ENCODE results near the gene BIVM. TPM values are rescaled to one million over a fixed set of nuclear protein-coding genes. Genes with fewer than 3 reads are reported as not detected.

BIVM gene
- total and polyA plus RNA-seq, 9 donors: 25.2 to 36.7 (median 29.3) TPM

DNA sequence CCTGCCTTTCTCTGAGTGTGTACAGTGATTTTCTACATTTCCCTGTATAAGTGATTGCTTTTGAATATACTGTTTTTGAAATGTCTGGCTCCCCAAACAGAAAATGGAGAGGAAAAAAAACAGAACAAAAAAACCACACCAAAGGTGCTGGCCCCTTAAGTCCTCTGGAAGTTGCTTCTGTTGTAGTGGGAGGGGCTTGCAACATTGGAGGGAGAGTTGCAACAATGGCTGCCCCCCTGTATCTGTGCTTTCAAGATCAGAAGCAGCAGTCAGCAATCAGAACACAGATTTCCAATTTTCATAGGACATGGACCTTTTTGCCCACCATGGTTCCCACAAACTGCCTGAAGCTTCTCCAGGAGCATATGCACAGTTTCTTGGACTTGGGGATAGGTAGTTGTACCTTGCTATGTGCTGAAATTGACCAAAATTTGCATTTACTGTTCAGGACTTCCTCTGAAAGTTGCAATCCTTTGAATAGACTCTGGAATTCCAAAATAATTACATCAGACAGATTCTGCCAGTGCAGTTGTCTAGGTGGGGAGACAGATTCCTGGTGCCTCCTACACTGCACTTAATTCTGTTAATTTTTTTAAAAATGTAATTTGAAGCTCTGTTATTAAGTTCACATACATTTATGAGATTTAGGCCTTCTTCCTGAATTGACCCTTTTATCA, 13.8 kb downstream of the BIVM start:
- peaks cover 16% of the 10 kb centered on the region for H3K36me3 ChIP-seq (ENCODE audit: control insufficient read depth, insufficient read depth, low read length)
- H3K27ac ChIP-seq (ENCODE audit: low read length): no peak overlapping the region
- no peak for DNase-seq
- H3K27me3 ChIP-seq (ENCODE audit: control insufficient read depth, insufficient read depth, low read length): no peaks in the 10 kb centered on the region
- peaks cover 9% of the 10 kb centered on the region for H3K9me3 ChIP-seq (replicated peaks; ENCODE audit: control insufficient read depth, low read depth, low read length)
- no peak overlapping the region for H3K4me3 ChIP-seq (ENCODE audit: low read length)
- H3K4me1 ChIP-seq (ENCODE audit: control insufficient read depth, insufficient read depth, low read length): no peaks in the 10 kb centered on the region

GRCh38 chr13:102814025-102814607, 15.2 kb downstream of the BIVM start:
- Histone ChIP-seq H3K36me3 (ENCODE audit: control insufficient read depth, insufficient read depth, low read length) (peaks cover 16% of the 10 kb centered on the region), H3K4me1 (ENCODE audit: control insufficient read depth, insufficient read depth, low read length) (no peaks in the 10 kb centered on the region), H3K27me3 (ENCODE audit: control insufficient read depth, insufficient read depth, low read length) (no peaks in the 10 kb centered on the region), H3K4me3 (ENCODE audit: low read length) (no peak overlapping the region), H3K9me3 (replicated peaks; ENCODE audit: control insufficient read depth, low read depth, low read length) (peaks cover 9% of the 10 kb centered on the region), H3K27ac (ENCODE audit: low read length) (no peak overlapping the region)
- 78% methylated on average over 7 of the region's 7 CpGs for WGBS (ENCODE audit: insufficient coverage)
- no peak for DNase-seq

- no peak overlapping the region for H3K27ac ChIP-seq (ENCODE audit: low read length)
- no peak for DNase-seq
- no peaks in the 10 kb centered on the region for H3K27me3 ChIP-seq (ENCODE audit: control insufficient read depth, insufficient read depth, low read length)
- 80% methylated on average over 1 of the region's 6 CpGs for WGBS (ENCODE audit: insufficient coverage)
- H3K4me1 ChIP-seq (ENCODE audit: control insufficient read depth, insufficient read depth, low read length): no peaks in the 10 kb centered on the region
- H3K9me3 ChIP-seq (replicated peaks; ENCODE audit: control insufficient read depth, low read depth, low read length): peaks cover 9% of the 10 kb centered on the region
- no peak overlapping the region for H3K4me3 ChIP-seq (ENCODE audit: low read length)
- H3K36me3 ChIP-seq (ENCODE audit: control insufficient read depth, insufficient read depth, low read length): peaks cover 15% of the 10 kb centered on the region
Observed at GRCh38 chr13:102814793-102815192, 15.9 kb downstream of the BIVM start.

GRCh38 chr13:102815788-102816187, 16.9 kb downstream of the BIVM start:
- no peak for DNase-seq
- peaks cover 9% of the 10 kb centered on the region for H3K36me3 ChIP-seq (ENCODE audit: control insufficient read depth, insufficient read depth, low read length)
- H3K4me1 ChIP-seq (ENCODE audit: control insufficient read depth, insufficient read depth, low read length): no peaks in the 10 kb centered on the region
- H3K9me3 ChIP-seq (replicated peaks; ENCODE audit: control insufficient read depth, low read depth, low read length): peaks cover 6% of the 10 kb centered on the region
- no peak overlapping the region for H3K4me3 ChIP-seq (ENCODE audit: low read length)
- H3K27ac ChIP-seq (ENCODE audit: low read length): no peak overlapping the region
- H3K27me3 ChIP-seq (ENCODE audit: control insufficient read depth, insufficient read depth, low read length): no peaks in the 10 kb centered on the region
- WGBS (ENCODE audit: insufficient coverage): 93% methylated on average over 2 of the region's 5 CpGs

DNA sequence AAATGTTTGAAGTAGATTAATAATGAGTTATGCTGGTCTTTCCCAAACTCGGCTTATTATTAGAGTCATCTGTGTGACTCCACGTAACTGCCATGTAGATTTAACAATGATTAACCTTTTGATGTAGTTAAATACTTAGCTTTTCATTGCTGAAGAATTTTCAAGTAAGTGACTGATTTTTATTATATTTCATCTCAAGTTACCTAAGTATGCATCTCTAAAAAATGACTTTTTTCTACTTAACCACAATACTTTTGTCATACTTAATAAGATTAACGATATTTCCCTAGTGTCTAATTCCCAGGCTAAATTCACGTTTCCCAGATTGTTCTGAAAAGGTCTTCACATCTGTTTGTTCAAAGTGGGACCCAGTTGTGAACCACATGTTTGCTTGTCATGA, 17.8 kb downstream of the BIVM start:
- Histone ChIP-seq H3K4me3 (ENCODE audit: low read length) (no peak overlapping the region), H3K9me3 (replicated peaks; ENCODE audit: control insufficient read depth, low read depth, low read length) (peaks cover 2% of the 10 kb centered on the region), H3K4me1 (ENCODE audit: control insufficient read depth, insufficient read depth, low read length) (no peaks in the 10 kb centered on the region), H3K36me3 (ENCODE audit: control insufficient read depth, insufficient read depth, low read length) (peaks cover 10% of the 10 kb centered on the region), H3K27ac (ENCODE audit: low read length) (no peak overlapping the region), H3K27me3 (ENCODE audit: control insufficient read depth, insufficient read depth, low read length) (no peaks in the 10 kb centered on the region)
- no peak for DNase-seq
- 59% methylated on average over 2 of the region's 4 CpGs for WGBS (ENCODE audit: insufficient coverage)

- H3K4me1 ChIP-seq (ENCODE audit: control insufficient read depth, insufficient read depth, low read length): no peaks in the 10 kb centered on the region
- H3K27me3 ChIP-seq (ENCODE audit: control insufficient read depth, insufficient read depth, low read length): no peaks in the 10 kb centered on the region
- no peak overlapping the region for H3K4me3 ChIP-seq (ENCODE audit: low read length)
- no peak overlapping the region for H3K27ac ChIP-seq (ENCODE audit: low read length)
- DNase-seq: no peak
- H3K9me3 ChIP-seq (replicated peaks; ENCODE audit: control insufficient read depth, low read depth, low read length): no peaks in the 10 kb centered on the region
- no CpG with 5 or more reads among the region's 1 CpG for WGBS (ENCODE audit: insufficient coverage)
- peaks cover 14% of the 10 kb centered on the region for H3K36me3 ChIP-seq (ENCODE audit: control insufficient read depth, insufficient read depth, low read length)
Observed at GRCh38 chr13:102817241-102817640, 18.3 kb downstream of the BIVM start.

DNA sequence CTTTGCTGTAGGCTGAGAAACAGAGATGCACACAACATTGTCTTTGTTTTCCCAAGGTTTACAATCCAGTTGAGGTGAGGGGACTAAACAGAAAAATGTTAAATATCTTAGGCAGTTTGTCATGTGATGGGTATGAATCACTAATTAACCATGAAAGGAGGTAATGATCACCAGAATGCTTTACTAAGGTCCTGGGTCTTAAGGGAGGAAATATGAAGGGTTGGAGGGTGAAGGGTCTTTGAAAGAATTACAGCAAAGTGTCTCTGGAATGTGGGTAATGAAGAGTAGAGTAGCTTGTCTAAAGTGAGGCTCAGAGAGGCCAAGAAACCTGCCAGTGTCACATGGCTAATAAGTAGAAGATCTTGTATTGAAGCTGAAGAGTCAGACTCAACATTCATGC, 19.0 kb downstream of the BIVM start:
- no peak for DNase-seq
- Histone ChIP-seq H3K4me1 (ENCODE audit: control insufficient read depth, insufficient read depth, low read length) (no peaks in the 10 kb centered on the region), H3K36me3 (ENCODE audit: control insufficient read depth, insufficient read depth, low read length) (peaks cover 17% of the 10 kb centered on the region)

DNA sequence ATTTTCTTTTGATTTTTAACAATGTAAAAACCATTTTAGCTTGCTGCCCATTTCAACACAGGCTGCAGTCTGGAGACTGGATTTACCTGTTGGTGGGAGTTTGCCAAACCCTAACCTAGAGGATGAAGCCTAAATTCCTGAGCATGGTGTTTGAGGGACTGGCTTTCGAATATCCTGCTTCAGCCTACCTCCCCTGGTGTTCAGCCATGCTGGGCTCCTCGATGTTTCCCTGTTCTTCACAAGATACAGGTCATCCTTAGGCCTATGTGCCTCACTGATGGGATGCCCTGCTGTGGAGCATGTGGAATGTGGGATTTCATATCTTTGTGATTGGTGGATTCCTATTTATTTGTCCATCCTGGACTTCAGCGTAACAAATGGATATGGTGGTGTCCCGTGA, 26.5 kb downstream of the BIVM start:
- H3K4me1 ChIP-seq (ENCODE audit: control insufficient read depth, insufficient read depth, low read length): no peaks in the 10 kb centered on the region
- WGBS (ENCODE audit: insufficient coverage): 64% methylated on average over 2 of the region's 4 CpGs

More for the DNA sequence above, 19.0 kb downstream of the BIVM start:
- Histone ChIP-seq H3K9me3 (replicated peaks; ENCODE audit: control insufficient read depth, low read depth, low read length) (no peaks in the 10 kb centered on the region), H3K27ac (ENCODE audit: low read length) (no peak overlapping the region), H3K27me3 (ENCODE audit: control insufficient read depth, insufficient read depth, low read length) (no peaks in the 10 kb centered on the region), H3K4me3 (ENCODE audit: low read length) (no peak overlapping the region)

DNA sequence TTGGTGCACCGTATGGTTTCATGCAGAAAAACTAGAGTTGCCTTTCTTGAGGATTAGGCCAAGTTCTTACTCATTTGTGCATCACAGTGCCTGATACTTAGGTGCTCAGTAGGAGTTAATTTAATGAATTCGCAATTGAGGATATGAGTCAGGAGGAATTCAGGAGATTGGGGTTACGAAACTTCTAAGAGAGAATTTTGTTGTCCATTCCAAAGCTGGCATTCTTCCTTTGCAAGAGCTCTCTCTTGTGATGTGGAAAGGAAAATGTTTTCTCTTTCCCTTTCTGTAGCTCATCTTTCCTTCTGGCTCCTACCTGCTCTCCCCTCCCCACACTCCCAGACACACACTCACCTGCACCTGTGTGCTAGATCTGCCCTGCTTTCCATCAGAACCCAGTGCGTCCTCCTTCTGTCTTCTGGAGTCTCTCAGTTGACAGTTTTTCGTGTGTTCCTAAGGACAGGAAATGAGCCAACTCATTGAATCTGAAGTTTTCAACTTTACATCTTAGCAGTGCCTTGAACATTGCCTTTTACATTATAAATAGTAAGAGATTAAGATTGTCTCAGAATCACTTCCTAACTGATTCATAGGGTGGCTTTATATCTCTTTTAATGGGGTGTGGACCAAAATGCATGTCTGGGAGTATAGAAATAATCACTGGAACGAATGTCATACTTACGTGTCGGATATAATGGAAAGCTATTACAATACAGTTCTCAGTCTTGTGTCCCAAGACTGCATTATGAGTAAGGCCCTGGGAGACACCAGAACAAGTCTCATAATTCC, 27.2 kb downstream of the BIVM start:
- no peak overlapping the region for H3K27ac ChIP-seq (ENCODE audit: low read length)
- no peaks in the 10 kb centered on the region for H3K9me3 ChIP-seq (replicated peaks; ENCODE audit: control insufficient read depth, low read depth, low read length)
- 94% methylated on average over 3 of the region's 8 CpGs for WGBS (ENCODE audit: insufficient coverage)
- peaks cover 30% of the 10 kb centered on the region for H3K36me3 ChIP-seq (ENCODE audit: control insufficient read depth, insufficient read depth, low read length)
- DNase-seq: no peak
- no peaks in the 10 kb centered on the region for H3K27me3 ChIP-seq (ENCODE audit: control insufficient read depth, insufficient read depth, low read length)
- no peak overlapping the region for H3K4me3 ChIP-seq (ENCODE audit: low read length)
- no peaks in the 10 kb centered on the region for H3K4me1 ChIP-seq (ENCODE audit: control insufficient read depth, insufficient read depth, low read length)

More for the DNA sequence above, 26.5 kb downstream of the BIVM start:
- Histone ChIP-seq H3K27me3 (ENCODE audit: control insufficient read depth, insufficient read depth, low read length) (no peaks in the 10 kb centered on the region), H3K4me3 (ENCODE audit: low read length) (no peak overlapping the region), H3K9me3 (replicated peaks; ENCODE audit: control insufficient read depth, low read depth, low read length) (no peaks in the 10 kb centered on the region), H3K36me3 (ENCODE audit: control insufficient read depth, insufficient read depth, low read length) (peaks cover 30% of the 10 kb centered on the region), H3K27ac (ENCODE audit: low read length) (no peak overlapping the region)
- DNase-seq: no peak

GRCh38 chr13:102830646-102831045, 31.7 kb downstream of the BIVM start:
- WGBS (ENCODE audit: insufficient coverage): no CpG with 5 or more reads among the region's 4 CpGs
- peaks cover 20% of the 10 kb centered on the region for H3K36me3 ChIP-seq (ENCODE audit: control insufficient read depth, insufficient read depth, low read length)

More at GRCh38 chr13:102830646-102831045, 31.7 kb downstream of the BIVM start:
- Histone ChIP-seq H3K27me3 (ENCODE audit: control insufficient read depth, insufficient read depth, low read length) (no peaks in the 10 kb centered on the region), H3K9me3 (replicated peaks; ENCODE audit: control insufficient read depth, low read depth, low read length) (no peaks in the 10 kb centered on the region), H3K27ac (ENCODE audit: low read length) (no peak overlapping the region), H3K4me3 (ENCODE audit: low read length) (no peak overlapping the region), H3K4me1 (ENCODE audit: control insufficient read depth, insufficient read depth, low read length) (no peaks in the 10 kb centered on the region)
- no peak for DNase-seq
